ENCODE data around the gene ZNF205. TPM values are rescaled to one million over a fixed set of nuclear protein-coding genes. Genes with fewer than 3 reads are reported as not detected.

The ZNF205 gene
- total and polyA plus RNA-seq, 9 of the 15 experiments (the other 6 are each of a cell fraction or from before 2014, with no cell fraction given) = 2.4 to 11.8 (median 5.1) TPM; not detected in 2

DNA sequence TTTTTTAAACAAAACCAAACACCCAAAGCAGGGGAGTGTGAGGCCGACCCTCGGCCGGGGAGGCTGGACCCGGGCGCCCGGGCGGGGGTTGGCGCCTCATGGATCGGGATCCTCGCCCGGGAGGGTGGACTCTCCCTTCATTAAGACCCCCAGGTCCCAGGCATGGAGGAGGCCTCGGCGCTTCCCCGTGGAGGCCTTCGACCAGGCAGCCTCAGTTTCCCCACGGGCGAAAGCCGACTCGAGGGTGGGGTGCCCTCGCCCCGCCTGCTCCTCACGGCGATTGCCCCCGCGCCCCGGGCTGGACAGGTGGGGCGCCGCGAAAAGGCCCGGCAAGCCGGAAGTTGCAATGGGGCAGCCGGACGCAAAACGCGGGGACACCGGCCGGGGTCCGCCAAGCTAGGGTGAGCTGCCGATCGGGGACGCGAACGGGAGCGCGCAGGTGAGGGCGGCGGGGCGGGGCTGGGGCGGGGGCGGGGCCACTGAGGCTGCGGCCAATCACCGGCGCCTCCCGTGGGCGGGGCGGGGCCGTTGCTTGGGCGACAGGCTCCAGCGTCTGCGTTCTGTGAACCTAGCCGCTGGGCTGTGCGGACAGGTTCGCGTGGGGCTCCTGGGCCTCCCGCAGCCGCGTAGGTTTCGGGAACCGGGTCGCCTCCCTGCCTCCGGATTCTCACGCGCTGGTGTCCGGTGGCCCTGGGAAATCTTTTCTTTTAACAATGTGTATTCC, 6.0 kb upstream of the ZNF205 start (continued):
- TF ChIP-seq, protein P1, sequence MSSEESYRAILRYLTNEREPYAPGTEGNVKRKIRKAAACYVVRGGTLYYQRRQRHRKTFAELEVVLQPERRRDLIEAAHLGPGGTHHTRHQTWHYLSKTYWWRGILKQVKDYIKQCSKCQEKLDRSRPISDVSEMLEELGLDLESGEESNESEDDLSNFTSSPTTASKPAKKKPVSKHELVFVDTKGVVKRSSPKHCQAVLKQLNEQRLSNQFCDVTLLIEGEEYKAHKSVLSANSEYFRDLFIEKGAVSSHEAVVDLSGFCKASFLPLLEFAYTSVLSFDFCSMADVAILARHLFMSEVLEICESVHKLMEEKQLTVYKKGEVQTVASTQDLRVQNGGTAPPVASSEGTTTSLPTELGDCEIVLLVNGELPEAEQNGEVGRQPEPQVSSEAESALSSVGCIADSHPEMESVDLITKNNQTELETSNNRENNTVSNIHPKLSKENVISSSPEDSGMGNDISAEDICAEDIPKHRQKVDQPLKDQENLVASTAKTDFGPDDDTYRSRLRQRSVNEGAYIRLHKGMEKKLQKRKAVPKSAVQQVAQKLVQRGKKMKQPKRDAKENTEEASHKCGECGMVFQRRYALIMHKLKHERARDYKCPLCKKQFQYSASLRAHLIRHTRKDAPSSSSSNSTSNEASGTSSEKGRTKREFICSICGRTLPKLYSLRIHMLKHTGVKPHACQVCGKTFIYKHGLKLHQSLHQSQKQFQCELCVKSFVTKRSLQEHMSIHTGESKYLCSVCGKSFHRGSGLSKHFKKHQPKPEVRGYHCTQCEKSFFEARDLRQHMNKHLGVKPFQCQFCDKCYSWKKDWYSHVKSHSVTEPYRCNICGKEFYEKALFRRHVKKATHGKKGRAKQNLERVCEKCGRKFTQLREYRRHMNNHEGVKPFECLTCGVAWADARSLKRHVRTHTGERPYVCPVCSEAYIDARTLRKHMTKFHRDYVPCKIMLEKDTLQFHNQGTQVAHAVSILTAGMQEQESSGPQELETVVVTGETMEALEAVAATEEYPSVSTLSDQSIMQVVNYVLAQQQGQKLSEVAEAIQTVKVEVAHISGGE (CRISPR knock-in tag; IDR thresholded peaks at IDR 0.05) = peak; percentile 93 to 100 (median 98)
- TF ChIP-seq POU5F1 (IDR thresholded peaks at IDR 0.05; ENCODE audit: borderline replicate concordance, low read depth, low read length, partially characterized antibody) (no peak), RUNX1 (IDR thresholded peaks at IDR 0.05; ENCODE audit: low read depth) (no peak), HIVEP1 (CRISPR knock-in tag; IDR thresholded peaks at IDR 0.05) (peak; percentile 76; the same call in 1 of the 2 replicates), EZH2 (IDR thresholded peaks at IDR 0.05; ENCODE audit: borderline replicate concordance, low read depth, low read length) (no peak), ZNF316 (IDR thresholded peaks at IDR 0.05) (no peak), ZNF347 (CRISPR knock-in tag; IDR thresholded peaks at IDR 0.05; ENCODE audit: low read depth) (no peak), TEAD2 (tag; IDR thresholded peaks at IDR 0.05) (no peak), RB1 (IDR thresholded peaks at IDR 0.05; ENCODE audit: low read depth) (peak; percentile 76), CBX2 (IDR thresholded peaks at IDR 0.05; ENCODE audit: insufficient read depth, low read length, poor library complexity, severe bottlenecking) (no peak), EGR1 (conservative IDR thresholded peaks at IDR 0.05) (0 out of 2 replicates have a peak, but pooled peaks have one; percentile 18), ZNF766 (CRISPR knock-in tag; conservative IDR thresholded peaks at IDR 0.05) (no peak; the same call in 1 of the 2 replicates), RFX5 (IDR thresholded peaks at IDR 0.05; ENCODE audit: low read depth, low read length) (no peak)
- TF ChIP-seq, protein P2, sequence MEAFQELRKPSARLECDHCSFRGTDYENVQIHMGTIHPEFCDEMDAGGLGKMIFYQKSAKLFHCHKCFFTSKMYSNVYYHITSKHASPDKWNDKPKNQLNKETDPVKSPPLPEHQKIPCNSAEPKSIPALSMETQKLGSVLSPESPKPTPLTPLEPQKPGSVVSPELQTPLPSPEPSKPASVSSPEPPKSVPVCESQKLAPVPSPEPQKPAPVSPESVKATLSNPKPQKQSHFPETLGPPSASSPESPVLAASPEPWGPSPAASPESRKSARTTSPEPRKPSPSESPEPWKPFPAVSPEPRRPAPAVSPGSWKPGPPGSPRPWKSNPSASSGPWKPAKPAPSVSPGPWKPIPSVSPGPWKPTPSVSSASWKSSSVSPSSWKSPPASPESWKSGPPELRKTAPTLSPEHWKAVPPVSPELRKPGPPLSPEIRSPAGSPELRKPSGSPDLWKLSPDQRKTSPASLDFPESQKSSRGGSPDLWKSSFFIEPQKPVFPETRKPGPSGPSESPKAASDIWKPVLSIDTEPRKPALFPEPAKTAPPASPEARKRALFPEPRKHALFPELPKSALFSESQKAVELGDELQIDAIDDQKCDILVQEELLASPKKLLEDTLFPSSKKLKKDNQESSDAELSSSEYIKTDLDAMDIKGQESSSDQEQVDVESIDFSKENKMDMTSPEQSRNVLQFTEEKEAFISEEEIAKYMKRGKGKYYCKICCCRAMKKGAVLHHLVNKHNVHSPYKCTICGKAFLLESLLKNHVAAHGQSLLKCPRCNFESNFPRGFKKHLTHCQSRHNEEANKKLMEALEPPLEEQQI (IDR thresholded peaks at IDR 0.05) = no peak
- TF ChIP-seq, protein P3, sequence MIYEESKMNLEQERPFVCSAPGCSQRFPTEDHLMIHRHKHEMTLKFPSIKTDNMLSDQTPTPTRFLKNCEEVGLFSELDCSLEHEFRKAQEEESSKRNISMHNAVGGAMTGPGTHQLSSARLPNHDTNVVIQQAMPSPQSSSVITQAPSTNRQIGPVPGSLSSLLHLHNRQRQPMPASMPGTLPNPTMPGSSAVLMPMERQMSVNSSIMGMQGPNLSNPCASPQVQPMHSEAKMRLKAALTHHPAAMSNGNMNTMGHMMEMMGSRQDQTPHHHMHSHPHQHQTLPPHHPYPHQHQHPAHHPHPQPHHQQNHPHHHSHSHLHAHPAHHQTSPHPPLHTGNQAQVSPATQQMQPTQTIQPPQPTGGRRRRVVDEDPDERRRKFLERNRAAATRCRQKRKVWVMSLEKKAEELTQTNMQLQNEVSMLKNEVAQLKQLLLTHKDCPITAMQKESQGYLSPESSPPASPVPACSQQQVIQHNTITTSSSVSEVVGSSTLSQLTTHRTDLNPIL (CRISPR knock-in tag; IDR thresholded peaks at IDR 0.05) = no peak
- TF ChIP-seq, protein P4, sequence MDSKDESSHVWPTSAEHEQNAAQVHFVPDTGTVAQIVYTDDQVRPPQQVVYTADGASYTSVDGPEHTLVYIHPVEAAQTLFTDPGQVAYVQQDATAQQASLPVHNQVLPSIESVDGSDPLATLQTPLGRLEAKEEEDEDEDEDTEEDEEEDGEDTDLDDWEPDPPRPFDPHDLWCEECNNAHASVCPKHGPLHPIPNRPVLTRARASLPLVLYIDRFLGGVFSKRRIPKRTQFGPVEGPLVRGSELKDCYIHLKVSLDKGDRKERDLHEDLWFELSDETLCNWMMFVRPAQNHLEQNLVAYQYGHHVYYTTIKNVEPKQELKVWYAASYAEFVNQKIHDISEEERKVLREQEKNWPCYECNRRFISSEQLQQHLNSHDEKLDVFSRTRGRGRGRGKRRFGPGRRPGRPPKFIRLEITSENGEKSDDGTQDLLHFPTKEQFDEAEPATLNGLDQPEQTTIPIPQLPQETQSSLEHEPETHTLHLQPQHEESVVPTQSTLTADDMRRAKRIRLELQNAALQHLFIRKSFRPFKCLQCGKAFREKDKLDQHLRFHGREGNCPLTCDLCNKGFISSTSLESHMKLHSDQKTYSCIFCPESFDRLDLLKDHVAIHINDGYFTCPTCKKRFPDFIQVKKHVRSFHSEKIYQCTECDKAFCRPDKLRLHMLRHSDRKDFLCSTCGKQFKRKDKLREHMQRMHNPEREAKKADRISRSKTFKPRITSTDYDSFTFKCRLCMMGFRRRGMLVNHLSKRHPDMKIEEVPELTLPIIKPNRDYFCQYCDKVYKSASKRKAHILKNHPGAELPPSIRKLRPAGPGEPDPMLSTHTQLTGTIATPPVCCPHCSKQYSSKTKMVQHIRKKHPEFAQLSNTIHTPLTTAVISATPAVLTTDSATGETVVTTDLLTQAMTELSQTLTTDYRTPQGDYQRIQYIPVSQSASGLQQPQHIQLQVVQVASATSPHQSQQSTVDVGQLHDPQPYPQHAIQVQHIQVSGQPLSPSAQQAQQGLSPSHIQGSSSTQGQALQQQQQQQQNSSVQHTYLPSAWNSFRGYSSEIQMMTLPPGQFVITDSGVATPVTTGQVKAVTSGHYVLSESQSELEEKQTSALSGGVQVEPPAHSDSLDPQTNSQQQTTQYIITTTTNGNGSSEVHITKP (IDR thresholded peaks at IDR 0.05; ENCODE audit: partially characterized antibody) = peak; percentile 70
